Gastrocnemius medialis (tissue), 4 donors: ENCODE results near the gene B3GNT3. TPM values are rescaled to one million over a fixed set of nuclear protein-coding genes. Genes with fewer than 3 reads are reported as not detected.

Experiments used
- ATAC-seq, 2 donors: fragments of 150-250 bp; one replicate each; pipeline ENCODE4 v1.9.1; 2016
- DNase-seq, 2 donors: peaks; one replicate each; pipeline ENCODE4 v3.0.0-alpha.2; 2019
- H3K27ac ChIP-seq, 4 donors: fragments of 200-600 bp; sonication (generic); 1 replicate in 1 of 4; 2 replicates in 3 of 4; pipeline ENCODE4 v1.5.1; 2016 to 2018; ENCODE audit warnings: mild to moderate bottlenecking in 2 of 4, moderate library complexity in 1 of 4
- H3K27me3 ChIP-seq, 3 donors: fragments of 200-600 bp; sonication (generic) in 2 of 3; 1 replicate in 1 of 3; 2 replicates in 2 of 3; pipeline versions ENCODE4 v1.5.1 to v1.6.0; 2016 to 2019; ENCODE audit warnings: mild to moderate bottlenecking in 1 of 3, moderate library complexity in 1 of 3
- H3K36me3 ChIP-seq, 2 donors: fragments of 200-600 bp; sonication (generic) in 1 of 2; one replicate each; pipeline ENCODE4 v1.5.1; 2017 to 2018
- H3K4me1 ChIP-seq, 2 donors: fragments of 200-600 bp; sonication (generic) in 1 of 2; one replicate each; pipeline ENCODE4 v1.5.1; 2016 to 2017; ENCODE audit warnings: mild to moderate bottlenecking in 2 of 2
- H3K4me3 ChIP-seq, 4 donors: fragments of 200-600 bp; sonication (generic) in 3 of 4; 1 replicate in 1 of 4; 2 replicates in 3 of 4; pipeline ENCODE4 v1.5.1; 2016 to 2019; ENCODE audit warnings: mild to moderate bottlenecking in 2 of 4
- H3K9me3 ChIP-seq, 3 donors: fragments of 200-600 bp; sonication (generic) in 2 of 3; 1 replicate in 1 of 3; 2 replicates in 2 of 3; pipeline ENCODE4 v1.5.1; 2016 to 2019
- CTCF ChIP-seq, 5 experiments: fragments of 450-650 bp in 3 of 5; fragments of 200-600 bp in 2 of 5; sonication (generic) in 2 of 5; IDR thresholded peaks in 4 of 5; conservative IDR thresholded peaks in 1 of 5; 1 replicate in 4 of 5; 2 replicates in 1 of 5; pipeline ENCODE4 v1.5.1; 2016 to 2019; ENCODE audit warnings: antibody characterized with exemption in 5 of 5, mild to moderate bottlenecking in 3 of 5, moderate library complexity in 3 of 5
- POLR2A ChIP-seq, 2 donors: fragments of 450-650 bp; IDR thresholded peaks; one replicate each; pipeline ENCODE4 v1.6.1; 2017; ENCODE audit warnings: antibody characterized with exemption in 2 of 2, mild to moderate bottlenecking in 2 of 2, moderate library complexity in 2 of 2
- in situ Hi-C, 4 donors: fragments of 200-750 bp; cut with MboI; loops; one replicate each; pipeline versions ENCODE4 v1.15.0 to v1.8.0; 2017; ENCODE audit warnings: low sequenced_read_pairs in 4 of 4
- intact Hi-C: fragments of 100-400 bp; cut with DNase I; formaldehyde crosslinking; loops from one replicate; pipeline ENCODE4 v1.15.1; 2023; ENCODE audit warnings: low total_unique reads
- total RNA-seq, 4 donors: library from RNA; depleted of rRNA; stranded (reverse); fragments of >200 nt; gene quantifications; one replicate each; pipeline versions ENCODE4 v1.1.0 to v1.2.3, GENCODE V29; 2016

The B3GNT3 gene
- total RNA-seq, 4 donors from 2014 or later, result 0.13 to 0.39 TPM; not detected in 2

DNA sequence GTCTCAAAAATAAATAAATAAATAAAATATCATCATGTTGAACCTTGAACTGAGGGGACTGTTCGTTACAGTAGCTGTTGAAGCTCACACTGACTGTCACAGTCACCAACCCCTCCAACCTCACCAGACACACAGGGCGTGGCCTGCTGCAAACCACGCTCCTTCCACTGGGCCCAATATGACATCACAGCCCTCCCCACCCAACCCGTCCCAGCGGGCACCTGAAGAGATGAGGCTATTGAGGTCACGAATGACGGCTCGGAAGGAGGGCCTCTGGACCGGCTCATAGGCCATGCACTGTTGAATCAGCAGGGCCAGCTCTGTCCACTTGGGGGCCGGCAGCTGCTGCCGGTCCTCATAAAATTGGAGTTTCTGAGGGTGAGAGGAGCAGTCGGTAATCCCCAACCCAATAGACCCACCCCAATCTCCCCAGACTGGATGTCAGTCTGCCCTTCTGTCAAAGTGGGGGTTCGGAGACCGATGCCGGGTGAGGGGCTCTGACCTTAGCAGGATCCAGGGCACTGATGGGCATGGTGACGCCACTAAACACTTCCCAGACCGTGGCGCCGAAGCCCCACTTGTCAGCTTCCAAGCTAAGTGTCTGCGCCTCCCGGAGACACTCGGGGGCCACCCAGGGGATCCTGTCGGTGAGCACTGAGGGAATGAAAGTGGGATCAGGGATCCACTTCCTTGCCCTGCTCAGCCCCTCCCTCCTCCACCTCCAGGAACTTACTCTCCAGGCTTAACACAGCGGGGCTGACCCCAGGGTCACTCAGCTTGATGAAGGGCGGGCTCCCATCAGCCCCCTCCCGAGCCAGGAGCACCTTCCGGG is 39.6 kb downstream of the B3GNT3 start:
- H3K27me3 ChIP-seq, result peaks cover 34 to 46% (median 40%) of the 10 kb centered on the region in 3 donors
- no peaks in the 10 kb centered on the region for H3K9me3 ChIP-seq
- H3K27ac ChIP-seq, result no peak overlapping the region
- intact Hi-C loops (no loop called here), in situ Hi-C loops (no loop called here)
- H3K4me3 ChIP-seq, result no peak overlapping the region
- DNase-seq (no peak), ATAC-seq (no peak)
- no peaks in the 10 kb centered on the region for H3K4me1 ChIP-seq
- TF ChIP-seq CTCF (IDR thresholded peaks at IDR 0.05 in 4 of 5, conservative IDR thresholded peaks at IDR 0.05 in 1 of 5) (no peak), POLR2A (IDR thresholded peaks at IDR 0.05) (no peak)
- H3K36me3 ChIP-seq, result no peaks in the 10 kb centered on the region

GRCh38 chr19:17835182-17836006 is 40.5 kb downstream of the B3GNT3 start:
- TF ChIP-seq CTCF (IDR thresholded peaks at IDR 0.05 in 4 of 5, conservative IDR thresholded peaks at IDR 0.05 in 1 of 5) (no peak), POLR2A (IDR thresholded peaks at IDR 0.05) (no peak)
- H3K4me3 ChIP-seq, result no peak overlapping the region
- in situ Hi-C loops (no loop called here), intact Hi-C loops (no loop called here)
- DNase-seq, result no peak
- no peak for ATAC-seq
- H3K27ac ChIP-seq, result no peak overlapping the region
- peaks cover 31 to 44% (median 39%) of the 10 kb centered on the region in 3 donors for H3K27me3 ChIP-seq
- H3K4me1 ChIP-seq, result no peaks in the 10 kb centered on the region
- no peaks in the 10 kb centered on the region for H3K36me3 ChIP-seq
- H3K9me3 ChIP-seq, result no peaks in the 10 kb centered on the region

- no peaks in the 10 kb centered on the region for H3K4me1 ChIP-seq
- in situ Hi-C loops, result no loop called here
- ATAC-seq (no peak), DNase-seq (no peak)
- no peaks in the 10 kb centered on the region for H3K9me3 ChIP-seq
- H3K27me3 ChIP-seq, result peaks cover 36 to 45% (median 36%) of the 10 kb centered on the region in 3 donors
- TF ChIP-seq POLR2A (IDR thresholded peaks at IDR 0.05) (no peak), CTCF (IDR thresholded peaks at IDR 0.05 in 4 of 5, conservative IDR thresholded peaks at IDR 0.05 in 1 of 5) (no peak)
- H3K36me3 ChIP-seq, result no peaks in the 10 kb centered on the region
- intact Hi-C loops, result no loop called here
- H3K27ac ChIP-seq, result no peak overlapping the region
- no peak overlapping the region for H3K4me3 ChIP-seq
These were observed 41.6 kb downstream of the B3GNT3 start for GRCh38 chr19:17836530-17836929.

DNA sequence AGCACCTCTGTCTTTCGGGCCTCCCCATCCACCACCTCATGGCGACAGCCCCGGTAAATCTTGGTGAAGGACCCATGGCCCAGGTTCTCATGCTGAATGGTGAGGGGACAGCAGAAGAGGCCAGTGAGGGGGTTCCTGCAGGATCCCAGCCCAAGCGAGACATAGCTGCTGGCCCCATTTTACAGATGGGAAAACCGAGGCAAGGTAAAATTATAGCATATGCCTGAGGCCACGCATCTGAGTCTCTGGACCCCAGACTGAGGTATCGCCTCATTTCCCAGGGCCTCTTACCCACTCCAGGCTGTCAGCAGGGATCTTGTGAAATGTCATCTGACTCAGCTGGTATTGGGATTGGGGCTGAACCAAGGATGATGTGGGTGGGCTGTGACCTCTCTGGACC is 43.0 kb downstream of the B3GNT3 start:
- intact Hi-C loops (no loop called here), in situ Hi-C loops (no loop called here)
- H3K27me3 ChIP-seq, result peaks cover 30 to 45% (median 44%) of the 10 kb centered on the region in 3 donors
- no peaks in the 10 kb centered on the region for H3K4me1 ChIP-seq
- DNase-seq (no peak), ATAC-seq (no peak)
- no peak overlapping the region for H3K4me3 ChIP-seq
- TF ChIP-seq CTCF (IDR thresholded peaks at IDR 0.05 in 4 of 5, conservative IDR thresholded peaks at IDR 0.05 in 1 of 5) (no peak), POLR2A (IDR thresholded peaks at IDR 0.05) (no peak)
- H3K9me3 ChIP-seq, result no peaks in the 10 kb centered on the region
- H3K27ac ChIP-seq, result no peak overlapping the region
- H3K36me3 ChIP-seq, result no peaks in the 10 kb centered on the region
